Stimulated activated CD8-positive, alpha-beta memory T cell treated with anti-CD3 and anti-CD28 coated beads, Interleukin-4, amount 100 ng/mL, for 48 hours (primary cell): ENCODE results near the gene RAVER2.
"Not testable (repeated sequence)": the region's sequence is repeated elsewhere in the genome, so short reads cannot be mapped to it uniquely, and the experiment has no call there.

Source experiments
- DNase-seq: peaks from one replicate; pipeline ENCODE4 v3.0.0-alpha.2; 2020

Gene RAVER2

GRCh38 chr1:64744492-64745180 lies at the start of gene RAVER2:
Gene RAVER2, plus strand, starts transcription at chr1:64745075. Its CDS starts 98 bp downstream, at chr1:64745173.
- DNase-seq = peak; percentile 67

- no peak for DNase-seq
Observed at GRCh38 chr1:64696879-64697278, 48.0 kb upstream of the RAVER2 start.

GRCh38 chr1:64699327-64699726 lies 45.5 kb upstream of the RAVER2 start:
- DNase-seq = no peak

GRCh38 chr1:64701071-64701470 lies 43.8 kb upstream of the RAVER2 start:
- DNase-seq = no peak

GRCh38 chr1:64701886-64702285 lies 43.0 kb upstream of the RAVER2 start:
- DNase-seq = no peak

- DNase-seq = not testable (repeated sequence)
Observed at GRCh38 chr1:64702670-64703069, 42.2 kb upstream of the RAVER2 start.

GRCh38 chr1:64703600-64703999 lies 41.3 kb upstream of the RAVER2 start:
- no peak for DNase-seq

- DNase-seq = no peak
Observed at GRCh38 chr1:64705591-64705990, 39.3 kb upstream of the RAVER2 start.

- DNase-seq = no peak
Observed at GRCh38 chr1:64711266-64711665, 33.6 kb upstream of the RAVER2 start.

GRCh38 chr1:64712049-64712448 lies 32.8 kb upstream of the RAVER2 start:
- DNase-seq = no peak

GRCh38 chr1:64715186-64715585 lies 29.7 kb upstream of the RAVER2 start:
- DNase-seq = no peak

GRCh38 chr1:64721135-64721534 lies 23.7 kb upstream of the RAVER2 start:
- DNase-seq = no peak

- no peak for DNase-seq
Observed at GRCh38 chr1:64721576-64722145, 23.2 kb upstream of the RAVER2 start.

GRCh38 chr1:64727861-64728260 lies 17.0 kb upstream of the RAVER2 start:
- no peak for DNase-seq

- DNase-seq = no peak
Observed at GRCh38 chr1:64733581-64734286, 11.1 kb upstream of the RAVER2 start.

GRCh38 chr1:64734287-64734652 lies 10.6 kb upstream of the RAVER2 start:
- DNase-seq = no peak

- DNase-seq = not testable (repeated sequence)
Observed at GRCh38 chr1:64740687-64741086, 4.2 kb upstream of the RAVER2 start.

GRCh38 chr1:64743954-64744491 lies 852 bp upstream of the RAVER2 start:
- no peak for DNase-seq

GRCh38 chr1:64745181-64745985 lies 508 bp downstream of the RAVER2 start:
- DNase-seq = no peak

- DNase-seq = no peak
Observed at GRCh38 chr1:64745986-64746940, 1.4 kb downstream of the RAVER2 start.

- DNase-seq = no peak
Observed at GRCh38 chr1:64748222-64748621, 3.3 kb downstream of the RAVER2 start.

GRCh38 chr1:64748706-64749105 lies 3.8 kb downstream of the RAVER2 start:
- DNase-seq = no peak
